Activated CD8-positive, alpha-beta memory T cell treated with anti-CD3 and anti-CD28 coated beads, Interleukin-2, amount 50 U/mL, for 1 hour (primary cell): ENCODE results near the gene KRT33A.
"Not testable (repeated sequence)": the region's sequence is repeated elsewhere in the genome, so short reads cannot be mapped to it uniquely, and the experiment has no call there.

Experiments
- DNase-seq: peaks from one replicate; pipeline ENCODE4 v3.0.0-alpha.2; 2020; ENCODE audit errors: extremely low read depth

Gene KRT33A

DNA sequence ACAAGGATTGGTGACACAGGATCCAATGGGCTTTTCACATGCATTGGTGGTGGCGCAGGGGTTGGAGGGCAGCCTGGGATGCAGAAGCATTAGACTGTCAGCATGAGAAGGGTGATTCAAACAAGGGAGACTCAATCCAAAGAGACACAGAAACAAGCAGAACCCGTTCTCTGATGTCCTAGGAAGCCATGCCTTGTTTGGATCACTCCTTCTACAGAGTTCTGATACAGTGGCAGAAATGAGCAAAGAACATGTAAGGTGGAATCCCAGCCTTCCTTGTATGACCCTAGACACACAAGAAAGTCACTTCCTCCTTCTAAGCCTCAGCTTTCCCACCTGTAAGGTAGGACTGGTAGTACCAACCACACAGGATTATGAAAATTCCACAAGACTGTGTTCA is 13.3 kb upstream of the KRT33A start:
- DNase-seq: no peak

- DNase-seq: no peak
Measured at GRCh38 chr17:41360296-41360995, 9.8 kb upstream of the KRT33A start.

DNA sequence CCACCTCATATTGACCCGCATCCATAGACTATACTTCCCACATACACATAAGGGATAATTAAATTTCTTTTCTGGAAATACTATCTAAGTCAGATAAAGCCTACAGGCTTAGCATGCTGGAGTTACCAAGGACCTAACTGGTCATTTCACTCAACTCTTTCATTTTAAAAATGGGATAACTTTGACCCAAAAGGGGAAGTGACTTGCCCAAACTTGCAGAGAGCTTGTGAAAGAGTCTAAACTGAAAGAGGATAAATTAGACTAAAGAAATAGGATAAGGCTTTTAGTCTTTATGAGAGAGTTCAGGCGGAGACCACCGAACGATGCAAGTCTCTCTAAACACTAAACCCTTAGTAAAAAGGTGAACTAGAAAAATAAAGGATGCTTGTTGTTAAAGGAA is 3.9 kb upstream of the KRT33A start:
- DNase-seq: no peak

GRCh38 chr17:41352597-41353366 is 2.2 kb upstream of the KRT33A start:
- no peak for DNase-seq

DNA sequence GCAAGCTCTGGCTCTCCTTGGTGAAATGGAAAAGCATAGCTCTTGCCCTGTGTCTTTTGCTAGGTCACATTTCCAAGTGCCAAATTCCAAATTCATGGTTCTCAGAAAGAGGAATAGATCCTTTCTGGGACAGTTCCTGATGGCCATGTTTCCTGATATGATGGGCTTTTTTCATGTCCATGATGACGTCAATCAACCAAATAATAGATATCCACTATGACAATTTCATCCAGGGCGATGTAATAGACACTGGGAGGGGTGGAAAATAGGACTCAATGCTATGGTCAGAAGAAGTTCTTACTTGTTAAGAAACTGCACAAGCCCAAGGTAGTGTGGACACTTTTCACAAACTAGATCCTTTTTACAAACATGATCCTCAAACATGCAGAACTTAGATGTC is 549 bp upstream of the KRT33A start:
- DNase-seq: no peak

GRCh38 chr17:41347869-41348760 is 2.5 kb downstream of the KRT33A start:
- DNase-seq: no peak

DNA sequence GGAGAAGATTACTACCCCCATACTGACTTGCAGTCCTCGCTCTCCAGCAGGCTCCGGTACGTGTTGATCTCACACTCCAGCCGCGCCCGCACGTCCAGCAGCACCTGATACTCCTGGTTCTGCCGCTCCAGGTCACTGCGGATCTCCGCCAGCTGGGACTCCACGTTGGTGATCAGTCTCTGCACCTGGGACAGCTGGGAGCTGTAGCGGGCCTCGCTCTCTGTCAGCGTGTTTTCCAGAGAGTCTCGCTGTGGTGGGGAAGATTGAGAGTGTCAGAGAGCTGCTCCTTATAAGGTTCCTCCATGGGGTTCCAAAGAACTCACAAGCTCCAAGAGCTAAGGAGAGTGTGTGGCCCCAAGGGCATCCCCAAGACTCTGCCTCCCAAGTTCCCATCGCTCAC is 4.2 kb downstream of the KRT33A start:
- DNase-seq: not testable (repeated sequence)

DNA sequence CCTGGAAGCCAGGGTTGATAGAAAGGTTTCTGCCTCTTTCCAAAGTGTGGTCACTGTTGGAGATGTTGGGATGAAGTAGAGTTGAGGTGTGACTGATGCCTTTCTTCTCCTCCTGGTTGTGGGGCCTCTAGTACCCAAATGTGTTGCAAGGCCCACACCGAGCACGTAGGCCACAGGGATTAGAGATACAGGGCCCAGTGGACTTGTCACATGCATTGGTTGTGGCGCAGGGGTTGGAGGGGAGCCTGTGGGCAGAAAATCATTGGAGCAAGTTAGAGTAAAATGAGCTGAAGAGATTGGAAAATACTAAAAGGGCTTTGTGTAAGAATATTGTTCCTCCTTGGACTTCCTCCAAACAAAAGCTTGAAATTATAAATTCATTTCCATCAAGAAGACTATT is 4.6 kb downstream of the KRT33A start:
- DNase-seq: no peak

GRCh38 chr17:41343029-41343428 is 7.6 kb downstream of the KRT33A start:
- DNase-seq: no peak

DNA sequence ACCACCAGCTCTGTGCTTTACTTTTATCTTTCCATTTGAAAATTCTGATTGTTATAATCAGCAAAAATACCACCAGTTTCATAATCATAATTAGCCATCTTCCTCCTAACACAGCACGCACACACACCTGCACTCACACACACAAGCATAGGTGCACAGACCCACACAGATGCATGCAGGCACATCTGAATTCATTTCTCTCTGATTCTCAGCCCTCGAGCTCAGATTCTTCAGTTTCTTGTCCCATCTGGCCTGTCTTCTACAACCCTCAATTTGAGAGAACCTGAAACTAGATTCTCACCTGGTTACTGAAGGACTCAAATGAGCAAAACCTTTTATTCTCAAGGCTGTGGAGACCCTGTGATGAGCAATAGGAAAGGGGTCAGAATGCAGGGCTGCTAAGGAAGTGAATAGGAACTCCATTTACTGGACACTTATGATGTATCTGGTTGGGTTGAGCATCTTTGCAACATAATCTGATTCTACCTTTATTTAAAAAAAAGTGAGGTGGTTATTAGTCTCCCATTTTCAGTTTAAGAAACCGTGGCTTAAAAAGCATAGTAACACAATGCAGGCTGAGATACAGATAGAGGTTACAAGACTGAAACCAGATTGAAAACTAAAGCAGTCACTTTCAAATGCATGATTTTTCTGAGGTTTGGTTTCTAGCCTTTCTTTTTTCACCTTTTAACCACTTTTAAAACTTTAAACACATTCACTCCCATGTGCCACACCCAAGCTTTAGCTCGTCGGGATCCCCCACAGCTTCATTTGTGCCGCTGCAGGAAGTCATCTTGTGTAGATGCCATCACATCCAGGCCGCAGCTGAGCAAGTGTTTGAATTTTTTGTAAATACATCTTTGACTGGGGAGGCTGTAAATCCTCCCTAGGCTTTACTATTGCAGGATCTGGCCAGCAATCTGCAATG is 9.4 kb downstream of the KRT33A start:
- DNase-seq: no peak

DNA sequence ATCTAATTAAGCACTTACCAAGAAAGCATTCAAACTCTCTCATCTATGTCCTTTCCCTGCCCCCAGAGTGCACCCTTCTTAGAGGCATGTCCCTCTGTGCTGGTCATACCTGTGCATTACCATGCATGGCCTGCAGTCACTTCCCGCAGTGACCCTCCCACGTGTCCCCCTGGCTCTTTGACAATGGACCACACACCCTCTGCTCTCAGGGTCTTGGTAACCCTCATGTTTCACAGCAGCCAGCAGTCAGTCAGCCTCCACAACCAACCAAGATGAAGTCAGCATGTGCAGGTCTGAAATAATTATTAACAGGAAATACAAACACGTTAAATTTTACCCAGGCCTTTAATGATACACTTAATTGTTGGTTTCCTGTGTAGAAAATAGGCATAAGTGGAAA is 10.1 kb downstream of the KRT33A start:
- no peak for DNase-seq

DNA sequence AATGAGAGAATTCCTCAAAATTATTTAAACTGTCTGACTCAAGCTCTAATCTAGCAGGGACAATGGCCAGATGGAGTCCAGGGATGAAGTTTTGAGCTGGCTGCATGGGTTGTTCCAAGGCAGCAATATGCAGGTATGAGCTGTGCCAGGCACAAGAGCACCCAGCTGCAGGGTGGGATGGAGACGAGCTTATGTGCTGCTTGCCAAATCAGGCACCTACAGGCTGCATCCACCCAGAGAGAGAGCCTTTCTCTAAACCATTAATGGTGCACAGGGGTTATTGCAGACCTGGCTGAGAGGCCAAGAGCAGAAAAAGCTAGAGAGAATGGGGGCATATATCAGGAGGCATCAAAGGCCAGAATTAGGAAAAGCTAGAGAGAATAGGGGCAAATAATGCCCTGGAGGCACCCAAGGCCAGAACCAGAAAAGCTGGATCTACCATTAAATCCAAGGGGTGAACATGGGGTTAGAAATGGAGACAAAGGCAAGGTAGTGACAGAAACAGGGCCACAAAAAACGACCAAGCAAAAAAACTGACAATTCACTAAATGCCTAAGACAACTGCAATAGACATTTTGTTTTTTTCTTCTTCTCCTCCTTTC is 11.0 kb downstream of the KRT33A start:
- DNase-seq: no peak

DNA sequence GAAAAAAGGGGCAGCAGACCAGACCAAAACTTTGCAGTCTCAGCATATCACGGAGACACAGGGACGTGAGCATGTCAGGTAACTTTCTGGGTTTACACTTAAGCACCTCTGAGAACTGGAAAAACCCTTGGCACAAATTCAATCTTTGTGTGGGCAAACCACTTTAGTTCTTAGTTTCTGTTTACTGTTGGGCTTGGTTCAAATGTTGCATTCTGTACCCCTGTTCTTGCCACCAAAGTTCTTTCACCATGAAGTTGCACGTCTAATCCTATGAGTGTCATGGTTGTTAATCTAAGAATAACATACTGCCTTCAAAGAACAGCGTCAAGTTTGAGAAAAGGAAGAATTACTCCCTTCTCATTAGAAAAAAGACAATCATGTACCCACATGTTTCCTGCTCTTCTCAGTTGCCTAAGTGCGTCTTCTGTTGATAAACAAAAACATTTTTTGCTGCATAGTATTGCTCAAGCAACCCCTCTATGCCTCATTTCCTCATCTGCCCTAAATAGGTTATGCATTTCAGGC is 11.6 kb downstream of the KRT33A start:
- DNase-seq: peak; percentile 36

DNA sequence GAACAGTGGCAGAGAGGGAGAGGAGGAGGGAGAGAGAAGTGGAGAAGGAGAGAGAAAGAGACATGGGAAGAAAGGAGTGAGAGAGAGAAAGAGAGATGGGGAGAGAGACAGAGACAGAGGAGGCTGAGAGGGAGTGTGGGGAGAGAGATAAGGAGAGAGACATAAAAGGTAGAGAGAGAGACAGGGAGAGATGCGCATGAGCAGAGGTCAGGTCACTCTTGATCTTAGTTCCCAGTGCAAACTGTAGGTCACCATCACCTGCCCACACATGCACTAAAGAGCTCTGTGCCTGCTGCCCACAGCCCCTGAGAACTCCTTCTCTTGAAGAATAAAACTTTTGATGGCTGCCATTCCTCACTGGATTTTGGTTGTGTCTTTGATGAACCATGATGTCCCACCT is 14.9 kb downstream of the KRT33A start:
- DNase-seq: no peak

- no peak for DNase-seq
Measured at GRCh38 chr17:41334385-41335305, 16.0 kb downstream of the KRT33A start.

DNA sequence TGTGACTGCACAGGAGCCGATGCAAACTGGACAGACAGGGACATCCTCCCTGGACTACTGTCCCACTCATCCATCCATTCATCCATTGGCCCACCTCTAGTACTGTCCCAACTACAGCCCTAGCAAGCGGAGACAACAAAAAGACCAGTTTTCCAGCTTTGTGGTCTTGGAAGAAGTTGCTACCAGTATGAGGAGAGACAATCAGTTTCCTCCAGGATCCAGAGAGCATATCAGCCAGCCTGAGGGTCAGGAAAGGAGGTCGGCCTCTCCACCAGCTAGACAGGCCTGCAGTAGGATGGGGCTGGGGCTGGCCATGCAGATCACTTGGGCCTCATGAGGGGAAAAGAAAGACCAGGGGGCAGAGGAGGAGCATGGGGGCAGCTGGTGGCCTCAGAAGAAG is 16.8 kb downstream of the KRT33A start:
- DNase-seq: no peak

- DNase-seq: no peak
Measured at GRCh38 chr17:41333098-41333497, 17.5 kb downstream of the KRT33A start.

- no peak for DNase-seq
Measured at GRCh38 chr17:41332239-41332638, 18.4 kb downstream of the KRT33A start.

DNA sequence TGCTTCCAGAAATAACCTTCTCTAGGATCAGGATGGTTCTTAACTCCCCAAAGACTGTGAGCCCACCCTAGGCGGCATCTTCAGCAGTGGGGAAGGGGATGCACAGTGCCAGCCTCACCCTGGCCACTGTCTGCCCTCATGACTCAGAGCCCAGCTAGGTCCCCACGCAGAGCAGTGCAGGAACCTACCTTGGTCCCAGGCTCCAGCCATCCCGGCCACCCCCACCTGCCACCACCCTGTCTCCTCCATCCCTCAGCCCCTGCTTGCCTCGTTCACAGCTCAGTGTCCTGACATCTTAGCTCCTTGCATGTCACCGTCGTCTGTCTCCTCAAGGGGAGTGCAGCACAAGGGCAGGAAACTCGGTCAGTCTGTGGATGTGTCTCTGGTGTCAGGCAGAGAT is 19.0 kb downstream of the KRT33A start:
- DNase-seq: no peak
